Peyer's patch (tissue), 4 donors: ENCODE data around the gene USP17L11.
"Not testable (repeated sequence)": the region's sequence is repeated elsewhere in the genome, so short reads cannot be mapped to it uniquely, and the experiment has no call there.

ENCODE experiments used
- CTCF ChIP-seq, 6 experiments: fragments of 450-650 bp in 4 of 6; fragments of 200-600 bp in 2 of 6; sonication (generic) in 1 of 6; IDR thresholded peaks; one replicate each; pipeline ENCODE4 v1.5.1; 2017 to 2019; ENCODE audit warnings: antibody characterized with exemption in 6 of 6, mild to moderate bottlenecking in 3 of 6, moderate library complexity in 1 of 6
- POLR2A ChIP-seq, 2 donors: fragments of 450-650 bp; IDR thresholded peaks; one replicate each; pipeline ENCODE4 v1.5.1; 2017; ENCODE audit warnings: antibody characterized with exemption in 2 of 2, mild to moderate bottlenecking in 2 of 2, moderate library complexity in 2 of 2

GRCh38 chr4:9210357-9210756 lies 4.8 kb upstream of the USP17L11 start, which contains the start of gene USP17L10:
- TF ChIP-seq CTCF, POLR2A (IDR thresholded peaks at IDR 0.05): not testable (repeated sequence)
